Gastrocnemius medialis (tissue), 4 donors: ENCODE results near the gene GRIA3. TPM values are rescaled to one million over a fixed set of nuclear protein-coding genes. Genes with fewer than 3 reads are reported as not detected.

Experiments
- ATAC-seq, 2 donors: fragments of 150-250 bp; one replicate each; pipeline ENCODE4 v1.9.1; 2016
- DNase-seq, 2 donors: peaks; one replicate each; pipeline ENCODE4 v3.0.0-alpha.2; 2019
- H3K27ac ChIP-seq, 4 donors: fragments of 200-600 bp; sonication (generic); 1 replicate in 1 of 4; 2 replicates in 3 of 4; pipeline ENCODE4 v1.5.1; 2016 to 2018; ENCODE audit warnings: mild to moderate bottlenecking in 2 of 4, moderate library complexity in 1 of 4
- H3K27me3 ChIP-seq, 3 donors: fragments of 200-600 bp; sonication (generic) in 2 of 3; 1 replicate in 1 of 3; 2 replicates in 2 of 3; pipeline versions ENCODE4 v1.5.1 to v1.6.0; 2016 to 2019; ENCODE audit warnings: mild to moderate bottlenecking in 1 of 3, moderate library complexity in 1 of 3
- H3K36me3 ChIP-seq, 2 donors: fragments of 200-600 bp; sonication (generic) in 1 of 2; one replicate each; pipeline ENCODE4 v1.5.1; 2017 to 2018
- H3K4me1 ChIP-seq, 2 donors: fragments of 200-600 bp; sonication (generic) in 1 of 2; one replicate each; pipeline ENCODE4 v1.5.1; 2016 to 2017; ENCODE audit warnings: mild to moderate bottlenecking in 2 of 2
- H3K4me3 ChIP-seq, 4 donors: fragments of 200-600 bp; sonication (generic) in 3 of 4; 1 replicate in 1 of 4; 2 replicates in 3 of 4; pipeline ENCODE4 v1.5.1; 2016 to 2019; ENCODE audit warnings: mild to moderate bottlenecking in 2 of 4
- H3K9me3 ChIP-seq, 3 donors: fragments of 200-600 bp; sonication (generic) in 2 of 3; 1 replicate in 1 of 3; 2 replicates in 2 of 3; pipeline ENCODE4 v1.5.1; 2016 to 2019
- CTCF ChIP-seq, 5 experiments: fragments of 450-650 bp in 3 of 5; fragments of 200-600 bp in 2 of 5; sonication (generic) in 2 of 5; IDR thresholded peaks in 4 of 5; conservative IDR thresholded peaks in 1 of 5; 1 replicate in 4 of 5; 2 replicates in 1 of 5; pipeline ENCODE4 v1.5.1; 2016 to 2019; ENCODE audit warnings: antibody characterized with exemption in 5 of 5, mild to moderate bottlenecking in 3 of 5, moderate library complexity in 3 of 5
- POLR2A ChIP-seq, 2 donors: fragments of 450-650 bp; IDR thresholded peaks; one replicate each; pipeline ENCODE4 v1.6.1; 2017; ENCODE audit warnings: antibody characterized with exemption in 2 of 2, mild to moderate bottlenecking in 2 of 2, moderate library complexity in 2 of 2
- in situ Hi-C, 4 donors: fragments of 200-750 bp; cut with MboI; loops; one replicate each; pipeline versions ENCODE4 v1.15.0 to v1.8.0; 2017; ENCODE audit warnings: low sequenced_read_pairs in 4 of 4
- intact Hi-C: fragments of 100-400 bp; cut with DNase I; formaldehyde crosslinking; loops from one replicate; pipeline ENCODE4 v1.15.1; 2023; ENCODE audit warnings: low total_unique reads
- total RNA-seq, 4 donors: library from RNA; depleted of rRNA; stranded (reverse); fragments of >200 nt; gene quantifications; one replicate each; pipeline versions ENCODE4 v1.1.0 to v1.2.3, GENCODE V29; 2016

GRIA3 gene
- total RNA-seq, 4 donors from 2014 or later = 0.05 to 0.24 (median 0.09) TPM; not detected in 1

GRCh38 chrX:123291623-123292022 is 107.5 kb downstream of the GRIA3 start:
- intact Hi-C loops (no loop called here), in situ Hi-C loops (no loop called here)
- DNase-seq (no peak), ATAC-seq (no peak)
- Histone ChIP-seq H3K4me3 (no peak overlapping the region), H3K27me3 (no peaks in the 10 kb centered on the region), H3K36me3 (no peaks in the 10 kb centered on the region), H3K9me3 (no peaks in the 10 kb centered on the region), H3K27ac (no peak overlapping the region), H3K4me1 (no peaks in the 10 kb centered on the region)
- TF ChIP-seq POLR2A (IDR thresholded peaks at IDR 0.05) (no peak), CTCF (IDR thresholded peaks at IDR 0.05 in 4 of 5, conservative IDR thresholded peaks at IDR 0.05 in 1 of 5) (no peak)

GRCh38 chrX:123298026-123298425 is 113.9 kb downstream of the GRIA3 start:
- Histone ChIP-seq H3K27me3 (no peaks in the 10 kb centered on the region), H3K4me3 (no peak overlapping the region), H3K9me3 (no peaks in the 10 kb centered on the region), H3K27ac (no peak overlapping the region), H3K36me3 (no peaks in the 10 kb centered on the region), H3K4me1 (no peaks in the 10 kb centered on the region)
- in situ Hi-C loops = no loop called here
- intact Hi-C loops = no loop called here
- ATAC-seq (no peak), DNase-seq (no peak)
- TF ChIP-seq POLR2A (IDR thresholded peaks at IDR 0.05) = no peak
- TF ChIP-seq CTCF (IDR thresholded peaks at IDR 0.05 in 4 of 5, conservative IDR thresholded peaks at IDR 0.05 in 1 of 5) = no peak

- H3K27me3 ChIP-seq = no peaks in the 10 kb centered on the region
- DNase-seq (no peak), ATAC-seq (no peak)
- TF ChIP-seq CTCF (IDR thresholded peaks at IDR 0.05 in 4 of 5, conservative IDR thresholded peaks at IDR 0.05 in 1 of 5) = no peak
- no peak for TF ChIP-seq POLR2A (IDR thresholded peaks at IDR 0.05)
- no peaks in the 10 kb centered on the region for H3K9me3 ChIP-seq
- H3K4me3 ChIP-seq = no peak overlapping the region
- in situ Hi-C loops (no loop called here), intact Hi-C loops (no loop called here)
- no peaks in the 10 kb centered on the region for H3K36me3 ChIP-seq
- H3K27ac ChIP-seq = no peak overlapping the region
- no peaks in the 10 kb centered on the region for H3K4me1 ChIP-seq
Observed at GRCh38 chrX:123303429-123303828, 119.4 kb downstream of the GRIA3 start.

- intact Hi-C loops (no loop called here), in situ Hi-C loops (no loop called here)
Observed at GRCh38 chrX:123308658-123309057, 124.6 kb downstream of the GRIA3 start.

More at GRCh38 chrX:123308658-123309057, 124.6 kb downstream of the GRIA3 start:
- H3K4me3 ChIP-seq = no peak overlapping the region
- DNase-seq (no peak), ATAC-seq (no peak)
- no peak overlapping the region for H3K27ac ChIP-seq
- TF ChIP-seq POLR2A (IDR thresholded peaks at IDR 0.05) (no peak), CTCF (IDR thresholded peaks at IDR 0.05 in 4 of 5, conservative IDR thresholded peaks at IDR 0.05 in 1 of 5) (no peak)
- no peaks in the 10 kb centered on the region for H3K4me1 ChIP-seq
- no peaks in the 10 kb centered on the region for H3K36me3 ChIP-seq
- no peaks in the 10 kb centered on the region for H3K9me3 ChIP-seq
- no peaks in the 10 kb centered on the region for H3K27me3 ChIP-seq
